GM21381 (cell line): ENCODE measurements around the gene C11orf54.
"Not testable (repeated sequence)": the region's sequence is repeated elsewhere in the genome, so short reads cannot be mapped to it uniquely, and the experiment has no call there.

Experiments
- ATAC-seq: cut with Tn5 transposase; IDR thresholded peaks from one replicate; pipeline ENCODE4 v1.9.1; 2021; ENCODE audit warnings: mild to moderate bottlenecking, moderate library complexity; ENCODE audit not compliant: unreplicated experiment

The C11orf54 gene

DNA sequence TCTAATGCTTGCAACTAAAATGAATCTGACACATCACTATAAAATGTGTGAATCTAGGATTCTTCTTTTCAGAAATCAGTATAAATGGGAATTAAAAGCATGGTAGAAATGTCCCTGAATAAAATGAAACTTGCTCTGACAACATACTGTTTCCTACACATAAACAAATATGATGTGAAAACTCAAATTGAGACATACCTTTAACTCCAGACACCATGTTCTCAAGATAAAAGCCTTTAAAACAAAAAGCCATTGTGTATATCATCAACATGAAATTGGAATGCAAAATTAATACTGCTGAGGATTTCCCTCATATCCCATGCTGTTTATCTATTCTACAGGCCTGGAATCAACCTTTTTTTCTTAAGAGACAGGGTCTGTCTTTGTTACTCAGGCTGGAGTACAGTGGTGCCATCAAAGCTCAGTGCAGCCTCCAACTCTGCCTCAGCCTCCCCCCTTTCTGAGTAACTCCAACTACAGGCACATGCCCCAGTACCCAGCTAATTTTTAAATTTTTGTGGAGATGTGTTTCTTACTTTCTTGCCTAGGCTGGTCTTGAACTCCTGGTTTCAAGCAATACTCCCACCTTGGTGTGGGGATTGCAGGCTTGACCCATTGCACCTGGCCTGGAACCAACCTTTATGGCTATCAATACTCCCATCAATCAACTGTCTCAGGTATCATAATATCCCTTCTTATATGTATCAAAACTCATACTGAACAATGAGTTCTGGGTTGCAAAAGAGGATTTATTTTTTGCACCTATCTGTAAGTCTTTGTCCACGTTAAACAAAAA lies 6.8 kb upstream of the C11orf54 start:
- no peak for ATAC-seq

DNA sequence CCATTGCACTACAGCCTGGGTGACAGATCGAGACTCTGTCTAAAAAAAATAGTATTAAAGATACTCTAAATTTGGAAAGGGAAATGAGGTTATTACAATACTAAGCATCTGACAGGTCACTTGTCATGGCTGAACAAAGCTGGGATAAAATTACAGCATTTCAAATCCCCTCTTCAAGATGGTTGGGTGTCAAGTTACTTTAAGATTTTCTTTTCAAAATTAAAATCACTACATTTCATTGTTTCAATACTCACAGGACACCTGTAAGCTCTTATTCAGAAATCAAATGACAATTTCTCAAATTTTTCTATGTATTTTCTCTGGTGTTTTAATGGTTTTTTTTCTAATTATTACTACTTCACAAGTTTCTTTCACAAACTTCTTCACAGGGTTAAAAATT lies 5.8 kb upstream of the C11orf54 start:
- no peak for ATAC-seq

DNA sequence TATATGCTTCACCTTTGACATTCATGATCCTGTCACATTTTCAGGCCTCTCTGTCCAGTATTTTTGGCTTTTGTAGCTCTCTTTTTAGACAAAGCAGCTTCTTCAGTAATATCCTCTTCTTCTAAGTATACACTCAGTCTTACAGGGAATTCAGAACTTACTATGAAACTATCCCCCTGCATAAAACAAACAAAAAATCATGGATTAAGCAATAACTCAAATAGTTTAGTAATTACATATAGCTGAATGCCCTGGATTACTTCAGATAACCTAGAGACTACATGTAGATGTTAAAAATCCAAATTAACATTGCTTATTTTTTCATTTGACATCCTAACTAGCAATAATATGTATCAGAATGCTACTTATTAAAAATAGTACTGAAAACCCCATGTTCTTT lies 5.3 kb upstream of the C11orf54 start:
- ATAC-seq = no peak

DNA sequence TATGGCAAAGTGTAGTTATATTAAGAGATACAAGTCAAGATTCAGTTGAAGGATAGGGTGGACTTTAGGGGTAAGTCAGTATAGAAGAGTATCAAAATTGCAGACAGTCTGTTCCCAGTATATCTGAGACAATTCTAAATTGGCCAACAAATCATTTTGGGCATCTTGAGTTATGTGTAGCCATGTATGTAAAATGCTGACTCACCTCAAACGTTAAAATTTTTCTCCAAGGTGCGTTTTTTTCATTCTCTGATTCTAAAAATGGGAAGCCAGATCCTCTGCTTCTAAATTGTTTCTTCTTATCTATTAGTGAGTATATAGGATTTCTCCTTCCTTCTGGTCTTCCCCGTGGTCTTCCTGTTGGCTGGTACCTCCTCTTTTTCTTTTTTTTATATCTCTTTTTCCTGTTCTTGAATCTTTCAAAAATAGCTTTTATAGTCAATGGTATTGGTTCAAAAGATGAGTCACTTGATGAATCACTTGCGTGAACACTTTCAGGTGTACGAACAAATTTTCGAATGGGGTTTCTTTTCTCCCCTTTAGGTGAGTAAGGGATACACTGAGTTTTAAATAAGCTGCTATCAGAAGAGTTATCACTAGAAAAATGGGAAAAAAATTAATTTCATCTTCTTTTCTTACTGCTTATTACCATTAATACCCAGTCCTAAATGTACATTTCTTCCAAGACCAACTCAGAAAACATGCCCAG lies 3.4 kb upstream of the C11orf54 start:
- no peak for ATAC-seq

DNA sequence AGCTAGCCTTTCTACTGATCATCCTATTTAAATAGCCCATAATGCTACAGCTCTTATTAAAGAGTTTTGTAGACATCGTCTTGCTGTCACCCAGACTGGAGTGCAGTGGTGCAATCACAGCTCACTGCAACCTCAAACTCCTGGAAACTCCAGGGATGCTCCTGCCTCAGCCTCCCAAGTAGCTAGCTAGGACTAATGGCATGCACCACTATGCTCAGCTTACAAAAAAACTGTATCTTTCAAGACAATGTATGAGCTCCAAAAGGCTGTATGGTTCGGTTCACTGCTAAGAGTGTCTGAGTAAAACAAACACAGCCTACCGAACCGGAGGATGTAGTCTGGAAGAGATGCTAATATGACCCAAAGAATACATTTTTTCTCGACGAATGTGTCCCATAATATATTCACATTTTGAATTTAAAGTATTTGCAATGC lies 2.8 kb upstream of the C11orf54 start:
- ATAC-seq = no peak

DNA sequence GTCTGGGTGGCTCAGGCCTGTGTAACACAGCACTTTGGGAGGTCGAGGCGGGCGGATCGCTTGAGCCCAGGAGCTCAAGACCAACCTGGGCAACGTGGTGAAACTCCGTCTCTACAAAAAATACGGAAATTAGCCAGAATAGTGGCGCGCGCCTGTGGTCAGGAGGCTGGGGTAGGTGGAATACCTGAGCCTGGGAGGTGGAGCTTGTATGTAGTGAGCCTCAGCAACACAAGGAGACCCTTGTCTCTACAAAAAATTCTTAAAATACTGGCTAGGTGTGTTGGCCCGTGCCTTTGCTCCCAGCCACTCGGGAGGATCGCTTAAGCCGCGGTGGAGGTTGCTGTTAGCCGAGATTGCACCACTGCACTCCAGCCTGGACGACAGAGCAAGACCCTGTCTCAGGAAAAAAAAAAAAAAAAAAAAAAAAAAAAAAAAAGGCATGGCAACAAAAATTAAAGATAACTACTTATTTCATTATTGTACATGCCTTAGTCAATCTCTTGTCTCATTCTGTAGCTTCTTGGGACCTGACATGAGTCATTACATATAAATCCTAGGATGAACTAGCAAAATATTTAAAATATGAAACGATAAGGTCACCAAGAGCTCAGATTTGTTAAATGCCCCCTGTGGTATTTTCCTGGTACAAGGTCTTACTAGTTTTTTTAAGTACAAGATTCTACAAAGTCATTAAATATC lies 1.3 kb upstream of the C11orf54 start:
- ATAC-seq = no peak

DNA sequence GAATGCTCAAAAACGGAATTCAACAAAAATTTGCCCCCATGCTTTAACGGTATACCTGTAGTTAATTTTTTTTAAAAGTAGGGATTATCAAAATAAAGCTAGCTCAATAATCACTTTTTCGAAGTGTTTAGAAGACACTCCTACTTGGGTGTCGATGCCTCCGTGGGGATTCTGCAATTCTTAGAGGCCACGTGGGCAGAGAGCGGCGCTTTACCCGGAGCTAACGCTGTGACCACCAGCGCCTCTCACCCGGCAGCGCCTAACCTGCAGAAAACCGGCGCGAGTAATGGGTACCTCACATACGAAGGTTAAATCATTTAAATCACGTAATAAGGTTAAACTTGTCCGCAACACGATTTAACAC lies 760 bp upstream of the C11orf54 start:
- ATAC-seq = peak; percentile 25

DNA sequence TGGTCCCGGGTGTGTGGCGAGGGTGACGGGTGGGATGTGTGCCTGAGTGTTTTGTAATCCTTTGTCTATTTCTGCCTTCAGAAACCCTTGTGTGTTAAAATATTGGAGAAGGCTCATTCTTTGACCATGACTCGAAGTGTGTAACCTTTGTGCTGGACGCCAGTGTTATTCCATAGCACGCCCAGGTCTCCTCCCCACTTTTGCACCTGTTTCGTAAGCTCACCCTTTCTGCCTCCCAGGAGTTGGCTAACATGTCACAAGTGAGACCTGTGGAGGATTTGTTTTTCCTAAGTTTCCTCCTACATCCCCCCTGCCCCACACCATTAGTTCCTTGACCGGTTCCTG lies 382 bp downstream of the C11orf54 start:
- ATAC-seq = peak; percentile 20

DNA sequence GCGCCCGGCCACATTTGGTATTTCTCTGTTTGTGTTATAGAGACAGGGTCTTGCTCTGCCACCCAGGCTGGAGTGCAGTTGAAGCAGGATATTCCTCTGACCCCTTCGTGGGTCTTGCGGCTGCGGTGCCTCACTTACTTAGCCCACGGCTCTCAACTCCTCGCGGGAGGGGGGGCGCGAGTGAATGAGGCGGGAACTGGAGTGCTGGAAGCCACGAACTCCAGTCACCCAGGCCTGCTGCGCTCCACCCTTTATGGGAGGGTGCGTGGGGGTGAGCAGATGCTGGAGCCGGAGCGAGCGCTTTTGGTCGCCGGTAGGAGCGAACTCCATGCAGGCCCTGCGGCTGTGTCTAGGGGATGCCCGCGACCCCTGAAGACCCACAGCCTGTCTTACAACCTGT lies 1.8 kb downstream of the C11orf54 start:
- no peak for ATAC-seq

DNA sequence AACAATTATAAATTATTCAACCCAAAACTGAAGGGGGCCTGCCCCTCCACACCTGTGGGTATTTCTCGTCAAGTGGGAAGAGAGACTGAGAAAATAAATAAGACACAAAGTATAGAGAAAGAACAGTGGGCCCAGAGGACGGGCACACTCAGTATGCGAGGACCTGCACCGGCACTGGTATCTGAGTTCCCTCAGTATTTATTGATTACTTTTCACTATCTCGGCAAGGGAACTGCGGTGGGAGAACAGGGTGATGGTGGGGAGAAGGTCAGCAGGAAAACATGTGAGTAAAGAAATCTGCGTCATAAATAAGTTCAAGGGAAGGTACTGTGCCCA lies 3.2 kb downstream of the C11orf54 start:
- ATAC-seq = no peak

DNA sequence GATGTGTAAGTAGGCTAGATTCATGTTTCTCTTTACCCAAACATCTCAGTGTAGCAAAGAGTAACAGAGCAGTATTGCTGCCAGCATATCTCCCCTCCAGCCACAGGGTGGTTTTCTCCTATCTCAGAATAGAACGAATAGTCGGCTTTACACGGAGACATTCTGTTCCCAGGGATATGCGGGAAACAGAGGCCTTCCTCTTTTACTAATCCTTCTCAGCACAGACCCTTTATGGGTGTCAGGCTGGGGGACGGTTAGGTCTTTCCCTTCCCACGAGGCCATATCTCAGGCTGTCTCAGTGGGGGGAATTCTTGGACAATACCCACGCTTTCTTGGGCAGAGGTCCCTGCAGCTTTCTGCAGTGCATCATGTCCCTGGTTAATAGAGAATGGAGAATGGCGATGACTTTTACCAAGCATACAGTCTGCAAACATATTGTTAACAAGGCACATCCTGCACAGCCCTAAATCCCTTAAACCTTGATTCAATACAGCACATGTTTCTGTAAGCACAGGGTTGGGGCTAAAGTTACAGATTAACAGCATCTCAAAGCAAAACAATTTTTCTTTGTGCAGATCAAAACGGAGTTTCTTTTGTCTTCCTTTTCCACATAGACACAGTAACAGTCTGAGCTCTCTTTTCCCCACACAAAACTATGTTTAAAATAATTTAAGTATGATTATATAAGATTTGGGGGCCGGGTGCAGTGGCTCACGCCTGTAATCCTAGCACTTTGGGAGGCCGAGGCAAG lies 3.7 kb downstream of the C11orf54 start:
- not testable (repeated sequence) for ATAC-seq

DNA sequence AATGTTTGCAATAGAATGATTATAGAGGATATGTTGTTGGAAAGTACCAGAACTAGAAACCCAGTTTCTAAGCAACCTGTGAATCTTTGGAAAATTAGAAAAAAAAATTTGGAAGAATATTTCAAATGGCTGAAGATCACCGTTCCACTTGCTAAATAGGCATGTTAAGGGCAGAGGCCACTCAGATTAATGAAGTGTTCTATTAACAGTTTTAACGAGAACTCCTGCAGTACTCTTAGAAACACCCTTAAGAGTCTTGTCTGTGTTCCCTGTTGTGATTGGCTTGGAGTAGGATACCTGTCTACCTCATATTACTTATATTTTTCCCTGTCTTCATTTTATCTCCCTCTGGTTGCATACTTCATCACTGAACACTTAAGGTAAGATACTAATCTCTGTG lies 4.6 kb downstream of the C11orf54 start:
- no peak for ATAC-seq

DNA sequence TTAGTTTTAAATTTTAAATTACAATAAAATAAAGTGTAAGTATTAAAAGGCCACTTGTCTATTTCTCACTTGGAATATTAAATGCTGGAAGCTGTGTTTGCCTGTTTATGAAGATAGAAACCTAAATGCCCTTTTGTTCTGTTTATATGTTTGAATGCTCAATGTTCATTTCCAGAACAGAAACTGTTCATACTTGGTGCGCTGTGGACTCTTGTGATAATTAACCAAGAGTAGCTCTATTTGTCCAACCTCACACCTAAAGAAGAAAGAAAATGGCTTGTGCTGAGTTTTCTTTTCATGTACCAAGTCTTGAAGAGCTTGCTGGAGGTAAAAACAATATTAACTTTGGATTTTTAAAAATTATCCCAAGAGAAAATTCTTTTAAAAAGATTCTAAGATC lies 5.7 kb downstream of the C11orf54 start:
- peak; percentile 96 for ATAC-seq

DNA sequence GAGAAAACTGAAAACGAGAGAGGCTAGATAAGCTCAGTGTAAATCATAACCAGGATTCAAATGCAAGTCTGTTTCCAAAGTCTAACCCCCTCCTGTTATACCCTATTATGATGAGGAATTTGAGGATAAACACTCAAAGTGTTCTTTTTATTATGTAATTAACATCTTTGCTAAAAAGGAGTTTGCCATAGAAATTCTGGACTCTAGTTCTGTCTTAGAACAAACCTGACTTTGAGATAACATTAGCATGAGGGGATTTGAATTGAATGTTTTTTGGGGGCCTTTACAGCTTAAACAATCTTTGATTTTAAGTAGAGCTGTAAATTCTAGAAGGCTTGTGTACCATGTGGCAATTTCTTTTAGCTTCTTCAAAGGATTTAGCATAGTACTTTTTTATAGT lies 9.5 kb downstream of the C11orf54 start:
- ATAC-seq = no peak

DNA sequence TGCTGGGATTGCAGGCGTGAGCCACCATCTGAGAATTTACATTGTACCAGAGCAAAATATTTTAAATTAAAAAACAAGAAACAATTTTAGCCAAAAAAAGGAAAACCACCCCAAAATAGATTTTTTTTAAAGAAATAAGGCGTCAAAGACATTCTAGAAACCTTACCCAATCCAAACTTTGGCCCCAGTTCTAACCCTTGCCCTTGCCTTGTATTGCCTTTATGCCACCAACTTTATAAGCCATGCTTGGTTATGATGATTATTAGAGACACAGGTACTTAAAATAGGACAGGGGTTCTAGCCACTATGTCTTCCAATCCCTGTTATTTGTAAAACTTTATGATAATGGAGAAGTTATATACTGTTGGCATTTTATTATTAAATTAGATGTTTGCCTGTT lies 11.8 kb downstream of the C11orf54 start:
- no peak for ATAC-seq

DNA sequence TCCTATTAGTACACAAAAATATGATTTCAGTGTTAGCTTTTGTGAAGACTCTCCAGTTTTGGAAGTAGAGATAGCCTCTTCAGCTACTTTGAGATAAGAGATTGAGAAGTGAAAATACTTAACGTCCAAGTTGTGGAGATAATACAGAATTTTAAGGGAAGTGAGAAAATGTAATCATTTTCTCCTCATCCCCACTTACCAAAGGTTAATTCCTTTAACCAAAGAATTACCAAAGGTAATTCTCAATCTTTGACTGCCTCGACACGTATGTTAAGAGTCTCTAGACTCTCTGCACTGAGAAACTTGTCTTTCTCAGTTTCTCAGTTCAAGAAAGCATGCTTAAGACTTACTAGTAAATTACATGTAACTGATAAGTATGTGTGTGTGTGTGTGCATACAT lies 15.3 kb downstream of the C11orf54 start:
- ATAC-seq = no peak

DNA sequence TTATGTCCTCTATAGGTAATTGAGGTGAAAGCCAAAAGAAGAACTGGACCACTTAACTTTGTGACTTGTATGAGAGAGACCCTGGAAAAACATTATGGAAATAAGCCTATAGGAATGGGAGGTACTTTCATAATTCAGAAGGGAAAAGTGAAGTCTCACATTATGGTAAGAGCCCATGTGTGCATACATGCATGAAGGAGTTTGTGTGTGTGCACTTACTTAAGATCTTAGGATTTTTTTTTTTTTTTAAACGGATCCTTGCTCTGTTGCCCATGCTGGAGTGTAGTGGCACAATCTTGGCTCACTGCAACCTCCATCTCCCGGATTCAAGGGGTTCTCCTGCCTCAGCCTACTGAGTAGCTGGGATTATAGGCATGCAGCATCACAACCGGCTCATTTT lies 15.8 kb downstream of the C11orf54 start:
- no peak for ATAC-seq

DNA sequence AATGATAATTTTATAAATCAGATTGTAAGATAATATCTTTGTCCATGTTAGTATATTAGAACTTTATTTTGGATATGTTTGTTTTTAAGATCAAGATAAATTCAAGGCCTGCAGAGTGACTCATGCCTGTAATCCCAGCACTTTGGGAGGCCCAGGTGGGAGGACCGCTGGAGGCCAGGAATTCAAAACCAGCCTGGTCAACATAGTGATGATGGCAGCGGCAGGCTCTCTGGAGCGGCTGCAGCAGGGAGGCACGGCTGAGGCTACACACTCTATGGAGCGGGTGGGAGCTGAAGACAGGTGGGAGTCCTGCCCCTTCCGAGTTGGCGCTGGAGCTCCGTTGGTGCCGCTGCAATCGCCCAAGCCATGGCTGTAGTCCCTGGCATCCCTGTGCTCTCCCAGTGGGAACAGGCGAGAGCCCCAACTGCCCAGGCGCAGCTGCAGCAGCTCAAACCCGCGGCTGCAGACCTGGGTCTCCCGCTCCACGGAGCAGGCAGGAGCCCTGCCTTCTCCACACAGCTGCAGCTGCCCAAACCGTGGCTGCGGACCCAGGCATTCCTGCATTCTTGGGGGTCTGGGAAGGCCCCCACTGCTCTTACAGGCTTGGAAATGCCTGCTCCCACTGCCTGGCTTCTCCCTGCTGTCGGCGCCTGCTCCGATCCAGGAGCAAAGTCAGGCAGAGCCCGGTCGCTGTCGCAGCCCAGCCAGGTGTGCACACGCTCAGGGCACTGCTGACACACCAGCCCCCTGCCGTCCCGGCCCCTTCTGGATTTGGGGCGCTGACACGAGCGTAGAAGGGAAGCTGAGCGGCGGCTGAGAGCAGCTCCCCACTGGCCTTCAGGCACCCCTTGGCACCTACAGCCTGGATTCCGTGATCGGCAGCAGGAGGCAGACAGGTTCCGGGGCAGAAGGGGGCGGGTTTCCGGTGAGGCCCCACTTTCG lies 16.7 kb downstream of the C11orf54 start:
- ATAC-seq = no peak

DNA sequence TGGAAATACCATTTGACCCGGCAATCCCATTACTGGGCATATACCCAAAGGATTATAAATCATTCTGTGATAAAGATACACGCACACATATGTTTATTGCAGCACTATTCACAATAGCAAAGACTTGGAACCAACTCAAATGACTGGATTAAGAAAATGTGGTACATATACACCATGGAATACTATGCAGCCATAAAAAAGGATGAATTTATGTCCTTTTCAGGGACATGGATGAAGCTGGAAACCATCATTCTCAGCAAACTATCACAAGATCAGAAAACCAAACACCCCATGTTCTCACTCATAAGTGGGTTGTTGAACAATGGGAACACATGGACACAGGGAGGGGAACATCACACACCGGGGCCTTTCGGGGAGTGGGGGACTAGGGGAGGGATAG lies 17.7 kb downstream of the C11orf54 start:
- not testable (repeated sequence) for ATAC-seq

DNA sequence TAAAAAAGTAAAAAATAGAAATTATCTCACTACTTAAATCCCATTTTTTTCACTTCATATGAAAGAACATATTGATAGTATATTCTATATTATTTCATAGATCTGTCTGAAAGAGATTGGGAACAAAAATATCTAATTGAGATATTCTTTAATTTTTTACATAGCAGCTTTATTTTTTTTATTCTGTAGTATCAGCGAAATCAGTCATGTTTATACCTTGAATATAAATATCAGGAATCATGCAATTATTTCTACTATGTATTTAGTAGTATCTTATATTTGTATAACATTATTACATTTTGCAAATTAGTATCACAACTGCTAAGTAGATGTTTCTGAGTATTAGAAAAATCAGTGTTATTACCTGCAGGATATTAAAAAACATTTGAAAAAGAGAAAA lies 20.4 kb downstream of the C11orf54 start:
- ATAC-seq = no peak
